Transverse colon (tissue), 4 donors: ENCODE measurements around the gene MARCHF7.
"Not testable (repeated sequence)": the region's sequence is repeated elsewhere in the genome, so short reads cannot be mapped to it uniquely, and the experiment has no call there.

Experiments used
- EP300 ChIP-seq: sonication (generic); formaldehyde crosslinking; IDR thresholded peaks from one replicate; pipeline ENCODE4 v1.6.1; 2017; ENCODE audit warnings: antibody characterized with exemption, low read depth
- POLR2AphosphoS5 ChIP-seq, 3 donors: sonication (generic); formaldehyde crosslinking; IDR thresholded peaks; one replicate each; pipeline ENCODE4 v1.6.1; 2016; ENCODE audit warnings: antibody characterized with exemption in 3 of 3
- TF ChIP-seq, protein P1 (sequence below), 5 experiments: fragments of 200-600 bp in 3 of 5; fragments of 450-650 bp in 2 of 5; sonication (generic) in 3 of 5; IDR thresholded peaks; 1 replicate in 2 of 5; 2 replicates in 3 of 5; pipeline ENCODE4 v1.5.1; 2016 to 2017; ENCODE audit warnings: antibody characterized with exemption in 5 of 5, inconsistent platforms in 3 of 5, mild to moderate bottlenecking in 2 of 5, moderate library complexity in 1 of 5

DNA sequence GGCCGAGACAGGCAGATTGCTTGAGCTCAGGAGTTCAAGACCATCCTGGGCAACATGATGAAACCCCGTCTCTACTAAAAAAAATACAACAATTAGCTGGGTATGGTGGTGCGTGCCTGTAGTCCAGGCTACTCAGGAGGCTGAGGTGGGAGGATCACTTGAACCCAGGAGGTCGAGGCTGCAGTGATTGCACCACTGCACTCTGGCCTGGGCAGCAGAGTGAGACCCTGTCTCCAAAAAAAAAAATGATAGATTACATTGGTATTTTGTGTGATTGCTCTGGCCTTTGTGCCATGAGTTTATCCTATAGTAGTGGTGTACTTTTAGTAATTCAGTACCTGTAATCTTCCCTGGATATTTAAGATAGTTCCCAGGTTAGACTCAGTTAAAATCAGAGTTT, 4.1 kb downstream of the MARCHF7 start:
- TF ChIP-seq, protein P1, sequence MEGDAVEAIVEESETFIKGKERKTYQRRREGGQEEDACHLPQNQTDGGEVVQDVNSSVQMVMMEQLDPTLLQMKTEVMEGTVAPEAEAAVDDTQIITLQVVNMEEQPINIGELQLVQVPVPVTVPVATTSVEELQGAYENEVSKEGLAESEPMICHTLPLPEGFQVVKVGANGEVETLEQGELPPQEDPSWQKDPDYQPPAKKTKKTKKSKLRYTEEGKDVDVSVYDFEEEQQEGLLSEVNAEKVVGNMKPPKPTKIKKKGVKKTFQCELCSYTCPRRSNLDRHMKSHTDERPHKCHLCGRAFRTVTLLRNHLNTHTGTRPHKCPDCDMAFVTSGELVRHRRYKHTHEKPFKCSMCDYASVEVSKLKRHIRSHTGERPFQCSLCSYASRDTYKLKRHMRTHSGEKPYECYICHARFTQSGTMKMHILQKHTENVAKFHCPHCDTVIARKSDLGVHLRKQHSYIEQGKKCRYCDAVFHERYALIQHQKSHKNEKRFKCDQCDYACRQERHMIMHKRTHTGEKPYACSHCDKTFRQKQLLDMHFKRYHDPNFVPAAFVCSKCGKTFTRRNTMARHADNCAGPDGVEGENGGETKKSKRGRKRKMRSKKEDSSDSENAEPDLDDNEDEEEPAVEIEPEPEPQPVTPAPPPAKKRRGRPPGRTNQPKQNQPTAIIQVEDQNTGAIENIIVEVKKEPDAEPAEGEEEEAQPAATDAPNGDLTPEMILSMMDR (IDR thresholded peaks at IDR 0.05): not testable (repeated sequence)
- TF ChIP-seq EP300; POLR2AphosphoS5 (IDR thresholded peaks at IDR 0.05): not testable (repeated sequence)
